ENCODE data around the gene SCN2B. TPM values are rescaled to one million over a fixed set of nuclear protein-coding genes. Genes with fewer than 3 reads are reported as not detected.

Gene SCN2B
- total and polyA plus RNA-seq, 12 donors = 2.9 to 26.7 (median 16.1) TPM

GRCh38 chr11:118168751-118169150 is 7.7 kb downstream of the SCN2B start:
- H3K27ac ChIP-seq = no peak overlapping the region
- WGBS, 2 donors = 86 to 87% methylated on average over 3 of the region's 3 CpGs
- ATAC-seq = no peak
- H3K4me3 ChIP-seq = no peak overlapping the region
- no peak for DNase-seq
- H3K9me3 ChIP-seq = no peaks in the 10 kb centered on the region
- peaks cover 10 to 47% (median 22%) of the 10 kb centered on the region in 9 donors for H3K4me1 ChIP-seq
- intact Hi-C loops (cut with DNase I) = no loop called here
- H3K27me3 ChIP-seq = peaks cover 0 to 3% (median 0%) of the 10 kb centered on the region in 7 donors
- no peak for TF ChIP-seq CTCF (IDR thresholded peaks at IDR 0.05)
- H3K36me3 ChIP-seq = peaks cover 0 to 6% (median 0%) of the 10 kb centered on the region in 9 donors

GRCh38 chr11:118168316-118168715 is 8.1 kb downstream of the SCN2B start:
- no peak overlapping the region for H3K4me3 ChIP-seq
- intact Hi-C loops (cut with DNase I) = no loop called here
- no peaks in the 10 kb centered on the region for H3K9me3 ChIP-seq
- H3K4me1 ChIP-seq = peaks cover 10 to 44% (median 22%) of the 10 kb centered on the region in 9 donors
- H3K27me3 ChIP-seq = peaks cover 0 to 3% (median 0%) of the 10 kb centered on the region in 7 donors
- 88 to 89% methylated on average over 8 of the region's 8 CpGs for WGBS, 2 donors
- no peak for DNase-seq
- TF ChIP-seq CTCF (IDR thresholded peaks at IDR 0.05) = no peak
- H3K36me3 ChIP-seq = peaks cover 0 to 6% (median 0%) of the 10 kb centered on the region in 9 donors
- ATAC-seq = no peak
- no peak overlapping the region for H3K27ac ChIP-seq

GRCh38 chr11:118167906-118168305 is 8.5 kb downstream of the SCN2B start:
- no peaks in the 10 kb centered on the region for H3K9me3 ChIP-seq
- H3K27ac ChIP-seq = no peak overlapping the region
- H3K4me1 ChIP-seq = peaks cover 10 to 43% (median 22%) of the 10 kb centered on the region in 9 donors
- ATAC-seq = no peak
- no peak for TF ChIP-seq CTCF (IDR thresholded peaks at IDR 0.05)
- WGBS, 2 donors = 88 to 92% methylated on average over 12 of the region's 12 CpGs
- H3K4me3 ChIP-seq = no peak overlapping the region
- intact Hi-C loops (cut with DNase I) = no loop called here
- H3K27me3 ChIP-seq = peaks cover 0 to 3% (median 0%) of the 10 kb centered on the region in 7 donors
- H3K36me3 ChIP-seq = peaks cover 0 to 6% (median 0%) of the 10 kb centered on the region in 9 donors
- DNase-seq = no peak

- intact Hi-C loops (cut with DNase I) = no loop called here
- peaks cover 10 to 43% (median 22%) of the 10 kb centered on the region in 9 donors for H3K4me1 ChIP-seq
- peaks cover 0 to 3% (median 0%) of the 10 kb centered on the region in 7 donors for H3K27me3 ChIP-seq
- H3K4me3 ChIP-seq = no peak overlapping the region
- H3K36me3 ChIP-seq = peaks cover 0 to 6% (median 0%) of the 10 kb centered on the region in 9 donors
- TF ChIP-seq CTCF (IDR thresholded peaks at IDR 0.05) = no peak
- DNase-seq (no peak), ATAC-seq (no peak)
- no peaks in the 10 kb centered on the region for H3K9me3 ChIP-seq
- WGBS, 2 donors = 94 to 95% methylated on average over 2 of the region's 2 CpGs
- H3K27ac ChIP-seq = no peak overlapping the region
These were observed 9.2 kb downstream of the SCN2B start for GRCh38 chr11:118167253-118167652.
